G401 (cell line): ENCODE measurements around the gene ADGRG3. TPM values are rescaled to one million over a fixed set of nuclear protein-coding genes. Genes with fewer than 3 reads are reported as not detected.
A peak's percentile ranks its signal among the peaks of the same experiment; 100 is the strongest.

Experiments used
- DNase-seq: peaks from one replicate; pipeline ENCODE4 v3.0.0-alpha.2; 2015; ENCODE audit warnings: low spot score
- in situ Hi-C: cut with HindIII; loops from 2 replicates; pipeline ENCODE4 v1.10.0; 2016; ENCODE audit warnings: low sequenced_read_pairs, mixed read lengths
- total RNA-seq: library from RNA; depleted of rRNA; stranded (reverse); fragments of >200 nt; shearing (Covaris generic); gene quantifications from 2 replicates; pipeline ENCODE4 v1.2.3, GENCODE V29; 2014; rRNA removed

The ADGRG3 gene
- total RNA-seq: not detected in 2 replicates

GRCh38 chr16:57668263-57668571, at the start of gene ADGRG3:
Gene ADGRG3 (plus strand): TSS chr16:57668306. CDS start chr16:57668348, 42 bp downstream.
- no peak for DNase-seq
- in situ Hi-C loops: no loop called here

- in situ Hi-C loops: no loop called here
- DNase-seq: no peak
These were observed 48.9 kb upstream of the ADGRG3 start for GRCh38 chr16:57619133-57619605.

GRCh38 chr16:57619606-57620334, 48.3 kb upstream of the ADGRG3 start:
- in situ Hi-C loops: no loop called here

GRCh38 chr16:57620335-57621231, 47.5 kb upstream of the ADGRG3 start:
- in situ Hi-C loops: no loop called here
- DNase-seq: no peak

More at GRCh38 chr16:57619606-57620334, 48.3 kb upstream of the ADGRG3 start:
- DNase-seq: no peak

- in situ Hi-C loops: no loop called here
- DNase-seq: no peak
These were observed 46.4 kb upstream of the ADGRG3 start for GRCh38 chr16:57621521-57622271.

- in situ Hi-C loops: no loop called here
- no peak for DNase-seq
These were observed 45.5 kb upstream of the ADGRG3 start for GRCh38 chr16:57622361-57623250.

GRCh38 chr16:57623251-57624043, 44.7 kb upstream of the ADGRG3 start:
- in situ Hi-C loops: no loop called here
- no peak for DNase-seq

- in situ Hi-C loops: no loop called here
- DNase-seq: no peak
These were observed 43.9 kb upstream of the ADGRG3 start for GRCh38 chr16:57624044-57624688.

- peak; percentile 85 for DNase-seq
- in situ Hi-C loops: no loop called here
These were observed 43.2 kb upstream of the ADGRG3 start for GRCh38 chr16:57624806-57625500.

GRCh38 chr16:57626420-57627170, 41.5 kb upstream of the ADGRG3 start:
- in situ Hi-C loops: no loop called here
- DNase-seq: peak; percentile 35

GRCh38 chr16:57627184-57627871, 40.8 kb upstream of the ADGRG3 start:
- peak; percentile 33 for DNase-seq
- in situ Hi-C loops: no loop called here

- in situ Hi-C loops: no loop called here
- peak; percentile 28 for DNase-seq
These were observed 39.9 kb upstream of the ADGRG3 start, which contains the start of gene ADGRG1 for GRCh38 chr16:57628008-57628781. Gene ADGRG1 (plus strand): TSS chr16:57628630. CDS start chr16:57650288, 21,658 bp downstream.

- no peak for DNase-seq
These were observed 39.3 kb upstream of the ADGRG3 start for GRCh38 chr16:57628783-57629293.

GRCh38 chr16:57629516-57630406, 38.3 kb upstream of the ADGRG3 start:
- DNase-seq: no peak
- in situ Hi-C loops: no loop called here

More at GRCh38 chr16:57628783-57629293, 39.3 kb upstream of the ADGRG3 start:
- in situ Hi-C loops: no loop called here
